CD4-positive, CD25-positive, alpha-beta regulatory T cell (primary cell): ENCODE measurements around the gene NACC1. TPM values are rescaled to one million over a fixed set of nuclear protein-coding genes. Genes with fewer than 3 reads are reported as not detected.
A peak's percentile ranks its signal among the peaks of the same experiment; 100 is the strongest.

Experiments used
- ATAC-seq, 2 donors: fragments of 150-1000 bp; cut with Tn5 transposase; one replicate each; pipeline ENCODE4 v1.10.0; 2021; ENCODE audit warnings: low read depth in 2 of 2, moderate number of reproducible peaks in 2 of 2, moderate library complexity in 1 of 2
- DNase-seq, 3 donors: peaks; one replicate each; pipeline versions ENCODE4 v3.0.0 to v3.0.0-alpha.2; 2012 to 2022; ENCODE audit warnings: mixed read lengths in 1 of 3
- H3K27ac ChIP-seq: one replicate; pipeline ENCODE4 v1.7.0; 2013; ENCODE audit warnings: mild to moderate bottlenecking, low read length; ENCODE audit not compliant: insufficient read depth, poor library complexity, severe bottlenecking
- H3K27me3 ChIP-seq: one replicate; pipeline ENCODE4 v1.7.0; 2013; ENCODE audit warnings: low read length; ENCODE audit not compliant: control insufficient read depth, insufficient read depth
- H3K36me3 ChIP-seq: one replicate; pipeline ENCODE4 v1.7.0; 2013; ENCODE audit warnings: mild to moderate bottlenecking, low read length, moderate library complexity; ENCODE audit not compliant: control insufficient read depth, insufficient read depth
- H3K4me1 ChIP-seq: 2 replicates; pipeline ENCODE4 v1.7.0; 2013; ENCODE audit warnings: mild to moderate bottlenecking, low read length; ENCODE audit not compliant: insufficient read depth, control insufficient read depth, poor library complexity, severe bottlenecking
- H3K4me3 ChIP-seq: one replicate; pipeline ENCODE4 v1.7.0; 2013; ENCODE audit warnings: low read depth, mild to moderate bottlenecking, low read length, moderate library complexity
- H3K9me3 ChIP-seq, 2 experiments: 1 replicate in 1 of 2; 2 replicates in 1 of 2; pipeline ENCODE4 v1.7.0; 2013; ENCODE audit warnings: low read length in 2 of 2, mild to moderate bottlenecking in 1 of 2, moderate library complexity in 1 of 2; ENCODE audit not compliant: control insufficient read depth in 2 of 2
- H3K27ac Mint-ChIP-seq, 3 donors: one replicate each; pipeline ENCODE4 v1.8.0; 2020 to 2022; ENCODE audit warnings: mild to moderate bottlenecking in 3 of 3, mixed read lengths in 3 of 3, moderate library complexity in 2 of 3
- H3K27me3 Mint-ChIP-seq: one replicate; pipeline ENCODE4 v1.8.0; 2022; ENCODE audit warnings: mild to moderate bottlenecking, mixed read lengths
- H3K36me3 Mint-ChIP-seq: one replicate; pipeline ENCODE4 v1.8.0; 2020; ENCODE audit warnings: mixed read lengths
- H3K4me1 Mint-ChIP-seq, 4 donors: one replicate each; pipeline ENCODE4 v1.8.0; 2020 to 2022; ENCODE audit warnings: mixed read lengths in 4 of 4, mild to moderate bottlenecking in 1 of 4
- H3K4me3 Mint-ChIP-seq, 4 donors: one replicate each; pipeline ENCODE4 v1.8.0; 2020 to 2022; ENCODE audit warnings: mild to moderate bottlenecking in 4 of 4, mixed read lengths in 4 of 4, moderate library complexity in 3 of 4
- H3K9me3 Mint-ChIP-seq, 7 donors: one replicate each; pipeline ENCODE4 v1.8.0; 2020 to 2022; ENCODE audit warnings: mixed read lengths in 7 of 7, mild to moderate bottlenecking in 3 of 7, moderate library complexity in 2 of 7
- polyA plus RNA-seq, 4 donors: library from polyadenylated mRNA; unstranded; fragments of 300-500 nt; fragmentation: Illumina TruSeq; gene quantifications; one replicate each; pipeline ENCODE4 v1.2.3, GENCODE V29; 2021
- total RNA-seq: library from RNA; stranded (reverse); gene quantifications from one replicate; pipeline ENCODE4 v1.2.3, GENCODE V29; 2022

The NACC1 gene
- total and polyA plus RNA-seq, 5 donors from 2014 or later: 0.71 to 25.4 (median 1.4) TPM

GRCh38 chr19:13083627-13084026 is 34.4 kb upstream of the NACC1 start:
- no peaks in the 10 kb centered on the region for H3K4me1 ChIP-seq
- no peaks in the 10 kb centered on the region for H3K36me3 ChIP-seq
- peak overlapping the region in 1 of 3 donors; percentile 14 for H3K27ac Mint-ChIP-seq
- H3K27me3 Mint-ChIP-seq: peaks cover 25% of the 10 kb centered on the region
- H3K27ac ChIP-seq: no peak overlapping the region
- no peak overlapping the region for H3K4me3 Mint-ChIP-seq
- no peaks in the 10 kb centered on the region for H3K4me1 Mint-ChIP-seq
- no peak for DNase-seq
- H3K9me3 ChIP-seq: no peaks in the 10 kb centered on the region
- ATAC-seq: no peak
- H3K9me3 Mint-ChIP-seq: no peaks in the 10 kb centered on the region
- H3K4me3 ChIP-seq: no peak overlapping the region
- H3K36me3 Mint-ChIP-seq: no peaks in the 10 kb centered on the region
- no peaks in the 10 kb centered on the region for H3K27me3 ChIP-seq

GRCh38 chr19:13085666-13086065 is 32.4 kb upstream of the NACC1 start:
- no peaks in the 10 kb centered on the region for H3K36me3 ChIP-seq
- Mint-ChIP-seq H3K4me3 (no peak overlapping the region), H3K27me3 (peaks cover 25% of the 10 kb centered on the region), H3K36me3 (no peaks in the 10 kb centered on the region), H3K9me3 (no peaks in the 10 kb centered on the region), H3K27ac (no peak overlapping the region), H3K4me1 (no peaks in the 10 kb centered on the region)
- ATAC-seq (no peak), DNase-seq (no peak)
- H3K4me3 ChIP-seq: no peak overlapping the region
- no peaks in the 10 kb centered on the region for H3K9me3 ChIP-seq
- no peaks in the 10 kb centered on the region for H3K27me3 ChIP-seq
- H3K4me1 ChIP-seq: no peaks in the 10 kb centered on the region
- H3K27ac ChIP-seq: no peak overlapping the region

GRCh38 chr19:13086341-13086740 is 31.7 kb upstream of the NACC1 start:
- no peak overlapping the region for H3K27ac Mint-ChIP-seq
- H3K36me3 Mint-ChIP-seq: no peaks in the 10 kb centered on the region
- H3K4me1 ChIP-seq: no peaks in the 10 kb centered on the region
- H3K4me3 ChIP-seq: no peak overlapping the region
- H3K36me3 ChIP-seq: no peaks in the 10 kb centered on the region
- H3K27me3 Mint-ChIP-seq: peaks cover 25% of the 10 kb centered on the region
- no peaks in the 10 kb centered on the region for H3K9me3 Mint-ChIP-seq
- ATAC-seq (no peak), DNase-seq (no peak)
- H3K4me1 Mint-ChIP-seq: no peaks in the 10 kb centered on the region
- H3K27me3 ChIP-seq: no peaks in the 10 kb centered on the region
- H3K4me3 Mint-ChIP-seq: no peak overlapping the region
- H3K27ac ChIP-seq: no peak overlapping the region
- no peaks in the 10 kb centered on the region for H3K9me3 ChIP-seq

GRCh38 chr19:13087295-13087694 is 30.8 kb upstream of the NACC1 start:
- H3K27me3 ChIP-seq: no peaks in the 10 kb centered on the region
- no peak overlapping the region for H3K27ac Mint-ChIP-seq
- DNase-seq (no peak), ATAC-seq (no peak)
- H3K4me1 ChIP-seq: no peaks in the 10 kb centered on the region
- peaks cover 0 to 2% (median 0%) of the 10 kb centered on the region in 7 donors for H3K9me3 Mint-ChIP-seq
- no peaks in the 10 kb centered on the region for H3K9me3 ChIP-seq
- H3K27me3 Mint-ChIP-seq: peaks cover 20% of the 10 kb centered on the region
- no peak overlapping the region for H3K4me3 ChIP-seq
- H3K4me3 Mint-ChIP-seq: no peak overlapping the region
- H3K27ac ChIP-seq: no peak overlapping the region
- no peaks in the 10 kb centered on the region for H3K36me3 Mint-ChIP-seq
- no peaks in the 10 kb centered on the region for H3K36me3 ChIP-seq
- no peaks in the 10 kb centered on the region for H3K4me1 Mint-ChIP-seq

- H3K36me3 Mint-ChIP-seq: no peaks in the 10 kb centered on the region
- Histone ChIP-seq H3K9me3 (no peaks in the 10 kb centered on the region), H3K36me3 (no peaks in the 10 kb centered on the region), H3K27me3 (no peaks in the 10 kb centered on the region), H3K4me3 (no peak overlapping the region), H3K27ac (no peak overlapping the region), H3K4me1 (no peaks in the 10 kb centered on the region)
- peaks cover 0 to 2% (median 0%) of the 10 kb centered on the region in 7 donors for H3K9me3 Mint-ChIP-seq
- DNase-seq (no peak), ATAC-seq (no peak)
- no peak overlapping the region for H3K4me3 Mint-ChIP-seq
- H3K4me1 Mint-ChIP-seq: no peaks in the 10 kb centered on the region
- H3K27me3 Mint-ChIP-seq: peaks cover 20% of the 10 kb centered on the region
- H3K27ac Mint-ChIP-seq: no peak overlapping the region
These were observed 30.1 kb upstream of the NACC1 start for GRCh38 chr19:13087795-13088537.

- H3K4me1 ChIP-seq: peaks cover 5% of the 10 kb centered on the region
- H3K27me3 ChIP-seq: no peaks in the 10 kb centered on the region
- Mint-ChIP-seq H3K9me3 (peaks cover 0 to 2% (median 0%) of the 10 kb centered on the region in 7 donors), H3K36me3 (no peaks in the 10 kb centered on the region), H3K4me3 (no peak overlapping the region), H3K27me3 (peaks cover 21% of the 10 kb centered on the region), H3K27ac (peak overlapping the region in 1 of 3 donors; percentile 78), H3K4me1 (peaks cover 0 to 6% (median 5%) of the 10 kb centered on the region in 4 donors)
- DNase-seq (no peak), ATAC-seq (peak in 1 of 2 donors; percentile 23)
- H3K27ac ChIP-seq: no peak overlapping the region
- H3K4me3 ChIP-seq: no peak overlapping the region
- no peaks in the 10 kb centered on the region for H3K9me3 ChIP-seq
- no peaks in the 10 kb centered on the region for H3K36me3 ChIP-seq
These were observed 28.8 kb upstream of the NACC1 start for GRCh38 chr19:13089139-13089856.

- peaks cover 16% of the 10 kb centered on the region for H3K27me3 Mint-ChIP-seq
- Histone ChIP-seq H3K27ac (no peak overlapping the region), H3K4me3 (no peak overlapping the region), H3K4me1 (peaks cover 12% of the 10 kb centered on the region), H3K36me3 (no peaks in the 10 kb centered on the region), H3K27me3 (no peaks in the 10 kb centered on the region), H3K9me3 (no peaks in the 10 kb centered on the region)
- H3K4me3 Mint-ChIP-seq: no peak overlapping the region
- peaks cover 0 to 12% (median 8%) of the 10 kb centered on the region in 4 donors for H3K4me1 Mint-ChIP-seq
- peaks cover 0 to 2% (median 0%) of the 10 kb centered on the region in 7 donors for H3K9me3 Mint-ChIP-seq
- no peak for DNase-seq
- no peak overlapping the region for H3K27ac Mint-ChIP-seq
- ATAC-seq: no peak
- H3K36me3 Mint-ChIP-seq: no peaks in the 10 kb centered on the region
These were observed 28.1 kb upstream of the NACC1 start for GRCh38 chr19:13089857-13090507.
